Suppressor macrophage treated with lipopolysaccharide for 1 hour (primary cell): Measurements from ENCODE around the gene HES3.
"Not testable (repeated sequence)": the region's sequence is repeated elsewhere in the genome, so short reads cannot be mapped to it uniquely, and the experiment has no call there.

Experiments
- DNase-seq, 3 donors: peaks; one replicate each; pipeline ENCODE4 v3.0.0-alpha.2; 2020 to 2022

Gene HES3

DNA sequence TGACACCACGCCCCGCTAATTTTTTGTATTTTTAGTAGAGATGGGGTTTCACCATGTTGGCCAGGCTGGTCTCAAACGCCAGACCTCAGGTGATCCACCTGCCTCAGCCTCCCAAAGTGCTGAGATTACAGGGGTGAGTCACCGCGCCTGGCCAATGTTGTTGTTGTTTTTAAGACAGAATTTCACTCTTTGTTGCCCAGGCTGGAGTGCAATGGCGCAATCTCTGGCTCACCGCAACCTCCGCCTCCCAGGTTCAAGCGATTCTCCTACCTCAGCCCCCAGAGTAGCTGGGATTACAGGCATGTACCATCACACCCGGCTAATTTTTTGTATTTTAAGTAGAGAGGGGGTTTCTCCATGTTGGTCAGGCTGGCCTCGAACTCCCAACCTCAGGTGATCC is 24.3 kb upstream of the HES3 start:
- DNase-seq = not testable (repeated sequence)

DNA sequence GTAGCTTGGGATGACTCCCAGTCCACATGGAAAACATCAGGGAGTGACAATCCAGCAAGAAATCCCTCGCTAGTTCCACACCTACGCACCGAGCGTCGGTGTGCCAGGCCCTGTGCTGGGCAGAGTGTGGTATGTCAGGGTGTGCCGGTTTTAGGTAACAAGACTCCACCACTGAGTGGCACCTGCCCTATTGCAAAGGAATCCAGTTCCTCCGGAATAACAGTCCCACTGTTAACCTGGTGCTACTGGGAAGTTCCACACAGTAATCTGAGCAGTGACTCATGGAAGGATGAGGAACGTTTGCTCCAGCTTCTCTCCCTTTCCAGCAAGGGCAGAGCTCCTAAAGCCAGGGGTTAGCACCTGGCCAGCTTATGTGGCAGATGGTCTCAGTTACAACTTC is 23.7 kb upstream of the HES3 start:
- DNase-seq = no peak

DNA sequence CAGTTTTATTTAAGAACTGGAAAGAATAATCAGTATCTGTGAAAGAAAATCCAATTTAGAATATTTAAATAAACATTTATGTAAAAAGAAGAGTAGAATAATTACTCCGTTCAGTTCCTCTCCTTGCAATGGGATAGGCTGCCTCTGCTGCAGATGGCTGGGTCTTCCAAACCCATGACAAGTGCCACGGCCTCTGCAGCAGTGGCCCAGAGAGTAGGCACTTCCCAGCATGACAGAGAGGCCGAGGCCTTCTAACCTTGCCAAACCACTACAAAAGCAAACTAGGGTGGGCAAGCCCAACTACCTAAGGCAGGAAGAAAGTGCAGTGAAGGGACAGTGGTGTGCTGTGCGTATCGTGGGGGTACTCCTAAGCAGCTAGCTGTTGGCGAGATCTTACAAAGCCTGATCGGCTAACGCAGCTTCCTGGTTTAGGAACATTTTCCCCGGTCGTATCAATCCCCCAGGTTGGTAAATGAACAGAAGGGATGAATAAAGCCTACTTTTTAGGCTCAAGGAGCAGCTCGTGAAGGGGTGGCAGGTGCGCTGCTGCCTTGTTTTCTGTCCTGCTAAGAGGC is 22.7 kb upstream of the HES3 start:
- no peak for DNase-seq

DNA sequence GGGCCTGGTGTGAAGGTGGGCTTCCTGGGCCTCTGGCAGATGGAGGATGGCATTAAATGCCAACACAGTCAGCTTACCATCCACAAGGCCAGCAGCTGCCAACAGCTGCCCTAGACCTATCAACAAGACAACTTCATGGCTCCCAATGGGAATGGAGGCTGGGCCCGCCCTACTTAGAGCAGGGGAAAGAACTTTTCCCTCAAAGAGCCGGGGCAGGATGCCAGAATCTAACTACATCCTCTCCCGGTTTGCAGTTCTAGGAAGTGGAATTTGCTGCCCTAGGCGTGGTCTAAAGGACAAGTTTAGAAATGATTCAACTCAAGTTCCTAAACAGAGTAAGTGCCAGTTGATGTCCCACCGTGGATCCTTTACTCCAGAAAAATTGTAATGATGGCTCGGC is 21.3 kb upstream of the HES3 start:
- DNase-seq = no peak

DNA sequence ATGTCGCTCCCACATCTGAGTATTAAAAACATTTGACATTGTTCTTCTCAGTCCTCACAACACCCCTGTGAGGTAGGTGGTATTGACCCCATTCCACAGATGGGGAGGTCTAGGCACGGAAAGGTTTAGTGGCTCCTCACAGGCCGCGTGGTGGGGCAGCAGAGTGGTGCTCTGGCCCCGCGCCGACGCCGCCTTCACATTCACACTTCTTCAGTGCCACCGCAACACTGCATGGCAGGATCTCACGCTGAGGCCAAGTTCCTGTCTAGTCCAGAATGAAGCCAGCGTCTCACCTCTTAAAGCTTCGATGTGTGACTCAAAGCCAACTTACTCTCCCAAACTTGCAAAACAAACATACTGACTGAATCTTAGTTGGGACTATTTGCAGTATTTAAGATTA is 20.4 kb upstream of the HES3 start:
- DNase-seq = no peak

DNA sequence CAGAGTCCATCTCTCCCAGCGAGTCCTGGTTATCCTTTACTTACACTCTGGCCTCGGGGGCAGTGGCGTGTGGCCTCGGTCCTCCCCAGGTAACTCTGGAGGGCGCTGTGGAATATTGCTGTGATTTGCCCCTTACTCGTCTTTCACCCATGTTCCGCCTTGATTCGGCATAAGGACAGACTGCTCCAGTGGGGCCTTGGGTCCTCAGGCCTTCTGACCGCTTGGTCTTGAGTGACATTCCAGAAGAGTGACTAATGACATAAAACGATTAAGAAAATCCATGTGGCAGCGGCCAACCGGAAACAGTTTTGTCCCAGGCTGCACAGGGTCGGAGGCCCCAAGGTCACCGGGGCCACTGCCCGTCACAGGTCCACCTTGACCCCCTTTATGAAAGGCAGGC is 19.3 kb upstream of the HES3 start:
- DNase-seq = no peak

DNA sequence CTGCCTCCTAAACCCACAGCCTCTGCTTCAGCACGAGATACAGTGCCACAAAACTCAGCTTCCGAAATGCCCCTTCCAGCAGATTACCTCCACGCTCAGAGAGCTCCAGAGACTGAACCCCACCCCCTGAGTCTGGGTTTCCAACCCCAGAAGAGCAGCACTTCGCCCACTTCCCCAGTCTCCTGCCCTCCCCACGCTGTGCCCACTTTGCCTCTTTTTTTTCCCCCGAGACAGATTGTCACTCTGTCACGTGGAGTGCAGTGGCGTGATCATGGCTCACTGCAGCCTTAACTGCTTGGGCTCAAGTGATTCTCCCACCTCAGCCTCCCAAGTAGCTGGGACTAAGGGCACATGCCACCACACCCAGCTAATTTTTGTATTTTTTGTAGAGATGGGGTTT is 18.3 kb upstream of the HES3 start:
- DNase-seq = no peak

DNA sequence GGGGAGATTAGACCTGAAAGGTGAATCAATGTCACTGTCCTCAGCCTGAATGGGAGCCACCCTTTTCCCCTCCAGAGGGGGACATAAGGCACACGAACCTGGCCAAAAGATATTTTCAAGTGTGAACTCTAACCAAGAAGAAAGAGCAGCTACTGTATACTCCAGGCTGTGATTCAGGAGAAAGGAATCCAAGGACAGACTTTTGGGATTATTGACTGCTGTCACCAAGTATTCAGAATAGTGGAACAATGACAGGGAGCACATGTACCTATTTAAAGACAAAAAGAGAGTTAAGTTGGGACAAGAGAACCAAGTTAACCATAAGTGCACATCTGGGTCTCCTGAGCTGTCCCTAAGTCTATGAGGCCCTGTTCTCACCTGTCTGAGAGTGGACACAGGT is 10.6 kb upstream of the HES3 start:
- no peak for DNase-seq

DNA sequence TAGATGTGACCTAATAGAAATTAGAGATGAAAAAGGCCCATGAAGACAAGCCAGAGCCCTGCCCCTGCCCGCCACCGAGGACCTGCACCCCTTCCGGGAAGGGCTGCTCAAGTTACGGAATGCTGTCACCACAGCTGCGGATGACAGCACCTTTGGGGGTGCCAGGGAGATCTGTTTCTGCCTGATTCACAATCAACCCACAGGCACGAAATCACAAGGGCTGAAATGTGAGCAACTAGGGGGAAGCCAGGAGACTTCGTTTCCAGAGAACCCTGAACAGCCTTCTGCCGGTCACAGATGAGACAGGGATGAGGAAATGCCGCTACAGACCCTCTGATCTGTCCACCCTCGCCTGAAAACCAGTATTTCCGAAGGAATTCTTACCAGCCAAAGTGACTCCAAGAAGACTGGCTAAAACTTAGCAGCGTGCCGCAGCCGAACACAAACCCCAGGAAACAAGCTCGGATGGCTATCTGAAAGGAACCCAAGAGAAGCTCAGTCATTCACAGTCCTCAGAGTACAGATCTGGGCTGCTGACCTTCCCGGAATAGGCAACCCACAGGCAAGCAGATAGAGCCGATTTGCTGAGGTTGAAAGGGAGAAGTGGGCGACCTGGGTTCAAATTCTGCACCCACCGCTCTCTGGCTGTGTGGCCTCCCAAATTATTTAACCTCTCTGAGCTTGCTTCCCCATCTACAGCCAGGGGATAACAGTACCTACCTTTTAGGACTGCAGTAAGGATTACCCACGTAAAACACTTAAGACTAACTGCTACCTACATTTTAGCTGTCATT is 9.3 kb upstream of the HES3 start:
- no peak for DNase-seq

DNA sequence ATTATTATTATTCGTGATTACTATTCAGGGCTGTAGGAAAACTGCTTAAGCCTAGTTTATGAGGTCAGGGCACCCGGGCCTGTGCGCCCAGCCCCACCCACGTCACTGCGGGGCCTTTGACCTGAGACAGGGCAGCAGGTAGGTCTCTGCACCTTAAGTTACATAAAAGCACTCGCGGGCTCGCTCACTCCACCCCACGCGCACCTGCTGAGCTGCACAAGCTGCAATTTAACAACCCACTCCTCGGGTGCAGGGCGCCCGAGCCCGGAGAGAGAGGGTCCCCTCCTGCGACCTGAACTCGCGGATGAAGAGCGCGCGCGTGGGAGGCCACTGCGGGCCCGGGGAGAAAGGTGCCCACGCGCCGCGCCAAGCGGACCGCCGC is 8.7 kb upstream of the HES3 start:
- DNase-seq = no peak

DNA sequence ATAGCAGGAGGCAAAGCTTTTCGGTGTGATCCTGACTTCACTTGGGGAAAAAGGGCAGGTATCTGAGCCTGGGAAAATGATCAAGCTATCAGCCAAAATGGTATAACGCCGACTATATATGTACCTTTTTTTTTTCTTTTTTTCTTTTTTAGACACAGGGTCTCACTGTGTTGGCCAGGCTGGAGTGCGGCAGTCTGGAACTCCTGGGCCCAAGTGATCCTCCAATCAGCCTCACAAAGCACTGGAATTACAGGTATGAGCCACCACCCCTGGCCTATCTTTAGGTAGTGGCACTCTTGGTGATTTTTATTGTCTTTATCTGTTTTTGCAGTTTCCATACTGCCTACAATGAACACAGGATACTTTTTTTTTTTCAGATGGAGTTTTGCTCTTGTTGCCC is 6.9 kb upstream of the HES3 start:
- DNase-seq = no peak

DNA sequence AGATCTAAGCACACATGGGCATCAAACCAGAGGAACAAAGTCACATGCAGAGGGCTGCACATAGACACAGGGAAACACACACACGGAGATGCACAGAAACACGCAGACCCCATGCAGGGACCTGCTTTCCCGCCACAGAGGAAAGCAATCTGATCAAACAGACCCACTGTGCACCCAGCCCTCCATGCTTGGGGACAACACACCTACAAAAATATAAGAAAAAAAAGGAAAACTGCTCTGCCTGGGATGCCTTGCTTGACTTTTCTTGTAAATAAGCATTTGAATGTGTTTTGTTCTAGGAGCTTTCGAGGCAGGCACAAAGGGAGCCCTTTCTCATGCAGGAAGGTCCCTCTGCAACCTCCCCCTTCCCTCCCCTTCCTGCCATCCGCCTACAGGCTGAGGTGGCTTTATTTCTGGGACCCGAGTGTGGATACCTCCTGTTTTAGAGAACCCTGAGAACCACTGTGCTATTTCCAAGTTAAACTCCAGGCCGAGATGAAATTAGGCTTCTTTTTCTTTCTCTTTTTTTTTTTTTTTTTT is 4.7 kb upstream of the HES3 start:
- DNase-seq = peak in 1 of 3 donors; percentile 32

DNA sequence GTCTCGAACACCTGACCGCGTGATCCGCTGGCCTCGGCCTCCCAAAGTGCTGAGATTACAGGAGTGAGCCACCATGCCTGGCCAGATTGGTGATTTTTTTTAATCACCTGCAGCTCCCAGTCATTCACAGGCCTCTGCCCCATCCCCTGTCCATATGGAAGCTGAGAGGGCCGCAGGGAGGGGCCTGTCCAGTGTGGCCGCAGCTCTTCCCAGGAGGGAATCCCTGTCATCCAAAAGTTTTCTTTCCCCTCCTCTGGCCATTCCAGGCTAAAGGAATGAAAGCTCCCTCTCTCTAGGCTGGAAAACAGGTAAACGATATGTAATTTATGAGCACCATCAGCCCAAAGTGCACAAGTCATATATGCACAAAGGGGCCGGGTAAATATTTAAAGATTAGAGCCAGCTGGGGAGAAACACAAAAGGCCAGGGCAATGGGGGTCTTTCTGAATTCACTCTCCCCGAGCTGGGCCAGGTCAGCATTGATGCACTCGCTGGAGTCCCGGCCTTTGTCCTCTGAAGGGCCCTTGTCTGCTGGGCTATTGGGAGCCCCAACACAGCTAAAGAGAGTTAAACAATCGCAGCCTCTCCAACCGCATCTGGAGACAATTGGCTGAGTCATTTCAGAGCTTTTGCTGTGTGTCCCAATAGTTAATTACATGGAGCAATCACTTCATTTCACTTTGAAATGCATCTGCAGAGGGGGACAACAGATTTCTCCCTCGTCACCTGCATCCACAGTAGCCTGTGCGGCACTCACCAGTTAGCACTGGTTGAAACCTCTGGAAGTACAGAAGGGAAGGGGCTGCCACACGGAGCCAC is 3.8 kb upstream of the HES3 start:
- DNase-seq = peak in 1 of 3 donors; percentile 20

DNA sequence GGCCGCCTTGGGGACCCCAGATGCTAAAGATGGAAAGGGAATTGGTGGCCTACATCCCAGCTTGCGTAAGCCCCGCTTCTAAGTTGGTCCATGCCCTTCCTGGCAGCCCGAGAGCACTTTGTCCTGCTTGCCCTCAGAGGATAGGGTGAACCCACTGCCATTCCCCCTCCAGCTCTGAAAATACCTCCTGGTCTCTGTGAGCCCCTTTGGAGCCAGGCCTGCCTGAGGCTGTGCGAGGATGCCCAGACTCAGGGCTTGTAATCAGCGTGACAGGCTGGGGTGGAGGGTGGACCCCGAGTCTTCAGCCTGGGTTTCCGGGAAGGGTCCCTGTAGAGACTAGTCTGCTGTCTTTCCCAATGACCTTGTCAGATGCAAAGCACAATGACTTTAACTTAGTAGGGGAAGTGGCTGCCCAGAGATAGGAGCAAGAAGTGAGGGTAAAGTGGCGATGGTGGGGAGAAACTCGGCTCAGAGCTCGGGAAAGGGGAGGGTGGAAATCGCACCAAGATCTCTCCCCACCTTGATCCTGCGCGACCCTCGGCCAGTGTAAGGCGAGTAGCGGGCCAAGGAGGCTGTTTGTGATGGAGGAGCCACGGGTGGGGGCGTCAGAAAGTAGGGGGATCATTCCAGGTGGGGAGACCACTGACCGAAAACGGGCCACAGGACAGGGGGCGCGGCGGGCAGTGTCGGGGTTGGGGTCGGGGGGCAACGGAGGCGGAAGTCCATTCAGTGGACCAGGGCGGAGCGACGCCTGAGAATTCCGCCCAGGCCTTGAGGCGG is 2.7 kb upstream of the HES3 start:
- no peak for DNase-seq

DNA sequence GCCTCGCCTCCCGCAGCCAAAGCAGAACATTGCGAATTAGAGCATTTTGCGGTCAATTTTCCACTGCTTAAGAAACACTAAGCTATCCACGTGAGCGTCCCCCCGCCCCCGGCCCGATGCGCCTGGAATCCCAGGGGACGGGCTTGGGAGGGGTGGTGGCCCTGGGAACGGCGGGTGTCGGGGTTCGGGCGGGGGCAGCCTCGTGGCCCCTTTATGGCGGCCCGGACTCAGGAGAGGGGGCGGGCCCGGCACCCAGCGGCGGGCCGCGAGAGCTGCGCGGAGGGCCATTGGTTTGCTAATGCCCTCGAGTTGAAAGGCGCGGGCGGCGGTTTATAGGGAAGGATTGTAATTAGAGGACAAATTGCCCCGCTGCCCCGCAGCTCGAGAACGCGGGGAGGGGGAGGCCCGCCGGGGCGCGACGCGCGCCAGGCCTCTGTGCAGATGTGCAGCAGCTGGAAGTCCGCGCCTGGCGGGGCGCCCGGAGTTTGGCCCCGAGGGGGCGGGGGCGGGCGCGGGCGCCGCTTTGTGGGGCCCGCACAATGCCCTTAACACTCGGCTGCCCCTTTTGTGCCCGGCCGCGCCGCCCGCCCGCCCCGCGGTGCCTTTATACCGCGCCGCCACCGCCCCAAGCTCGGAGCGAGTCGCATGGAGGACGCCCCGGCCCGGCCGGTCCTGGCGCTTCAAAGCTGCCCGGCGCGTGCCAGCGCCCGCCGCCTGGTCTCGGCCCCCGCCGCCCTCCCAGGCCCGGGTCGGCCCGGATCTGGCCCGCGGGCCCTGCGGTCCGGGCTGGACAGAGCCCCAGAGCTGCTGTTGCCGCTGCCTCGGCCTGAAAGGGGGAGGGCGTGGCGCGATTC is 1.9 kb upstream of the HES3 start:
- peak in 2 of 3 donors; percentile 21 to 52 for DNase-seq

DNA sequence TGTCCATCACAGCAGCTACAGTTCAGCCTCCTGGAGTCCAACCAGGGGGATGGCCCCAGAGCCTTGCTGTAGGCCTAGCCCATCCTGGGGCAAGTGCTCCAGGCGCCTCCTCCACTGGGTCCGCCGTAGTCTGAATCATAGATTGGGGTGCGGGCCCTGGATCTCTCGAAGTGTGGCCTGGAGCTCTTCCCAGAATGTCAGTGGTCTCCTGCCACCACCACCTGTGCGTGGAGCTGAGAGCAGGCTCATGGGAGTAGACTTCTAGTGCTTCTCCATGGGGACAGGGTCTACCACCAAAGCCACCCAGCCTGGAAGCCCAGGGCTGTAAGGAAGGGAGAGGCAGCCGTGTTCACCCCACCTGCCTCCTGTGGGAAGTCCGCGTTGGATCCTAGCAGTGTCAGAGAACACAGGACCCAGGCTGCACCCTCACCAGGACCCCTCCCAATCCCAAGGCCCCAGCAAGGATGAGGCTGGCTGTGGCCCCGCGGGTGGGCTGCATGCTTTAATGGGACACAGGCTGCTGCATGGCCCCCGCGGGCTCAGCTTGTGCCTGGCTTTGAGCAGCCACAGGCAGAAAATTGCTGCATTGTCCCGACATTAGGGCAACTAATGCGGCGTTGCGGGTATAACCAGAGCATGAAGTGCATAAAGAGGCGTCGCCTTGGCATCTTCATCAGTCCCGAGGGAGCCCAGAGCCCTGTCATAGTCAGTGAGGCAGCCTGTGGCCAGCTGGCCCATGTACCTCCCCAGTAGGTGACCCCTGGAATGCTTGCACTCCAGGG is 735 bp upstream of the HES3 start:
- DNase-seq = no peak

DNA sequence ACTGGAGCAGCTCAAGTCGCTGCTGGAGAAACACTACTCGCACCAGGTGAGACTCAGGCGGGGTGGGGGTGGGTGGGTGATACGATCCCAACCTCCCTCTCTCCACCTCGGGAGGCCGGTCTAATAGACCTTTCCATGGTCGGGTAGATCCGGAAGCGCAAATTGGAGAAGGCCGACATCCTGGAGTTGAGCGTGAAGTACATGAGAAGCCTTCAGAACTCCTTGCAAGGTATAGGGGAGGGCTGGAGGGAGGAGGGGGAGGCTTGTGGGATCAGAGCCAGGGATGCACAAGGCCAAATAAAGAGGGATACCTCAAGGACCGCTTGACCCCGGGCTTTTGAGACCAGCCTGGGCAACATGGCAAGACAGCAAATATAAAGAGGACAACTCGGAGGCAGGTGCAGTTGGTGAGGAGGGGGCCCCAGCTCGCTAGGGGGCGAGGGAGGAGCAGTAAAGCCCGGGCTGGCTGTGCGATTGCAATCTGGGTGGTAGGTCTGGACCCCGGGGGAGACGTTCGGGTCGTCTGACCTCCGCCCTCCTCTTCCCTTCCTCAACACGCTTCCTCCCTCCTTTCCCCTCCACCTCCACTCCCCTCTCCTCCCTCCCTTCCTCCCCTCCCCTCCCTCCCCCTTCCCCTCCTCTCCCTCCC is 546 bp downstream of the HES3 start:
- DNase-seq = no peak

DNA sequence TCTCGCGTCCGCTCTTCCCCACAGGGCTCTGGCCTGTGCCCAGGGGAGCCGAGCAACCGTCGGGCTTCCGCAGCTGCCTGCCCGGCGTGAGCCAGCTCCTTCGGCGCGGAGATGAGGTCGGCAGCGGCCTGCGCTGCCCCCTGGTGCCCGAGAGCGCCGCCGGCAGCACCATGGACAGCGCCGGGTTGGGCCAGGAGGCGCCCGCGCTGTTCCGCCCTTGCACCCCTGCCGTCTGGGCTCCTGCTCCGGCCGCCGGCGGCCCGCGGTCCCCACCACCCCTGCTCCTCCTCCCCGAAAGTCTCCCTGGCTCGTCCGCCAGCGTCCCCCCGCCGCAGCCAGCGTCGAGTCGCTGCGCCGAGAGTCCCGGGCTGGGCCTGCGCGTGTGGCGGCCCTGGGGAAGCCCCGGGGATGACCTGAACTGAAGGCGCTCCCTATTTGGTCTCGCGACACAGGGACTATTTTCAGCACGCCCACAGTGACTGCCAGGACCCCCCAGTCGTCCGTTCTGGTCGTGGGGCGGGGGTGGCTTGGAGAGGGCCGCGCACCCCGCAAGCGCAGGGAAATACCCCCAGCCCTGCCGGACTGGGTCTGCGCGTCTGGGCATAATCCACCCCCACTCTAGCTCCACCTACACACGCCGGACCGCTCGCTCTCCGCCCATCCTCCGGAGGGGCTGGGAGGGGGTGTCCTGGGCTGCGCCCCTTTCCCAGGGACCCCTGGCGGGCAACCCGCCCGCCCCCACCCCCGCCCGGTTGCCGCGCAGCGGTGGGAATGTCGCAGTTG is 1.3 kb downstream of the HES3 start:
- peak; percentile 84 to 96 (median 94) for DNase-seq

DNA sequence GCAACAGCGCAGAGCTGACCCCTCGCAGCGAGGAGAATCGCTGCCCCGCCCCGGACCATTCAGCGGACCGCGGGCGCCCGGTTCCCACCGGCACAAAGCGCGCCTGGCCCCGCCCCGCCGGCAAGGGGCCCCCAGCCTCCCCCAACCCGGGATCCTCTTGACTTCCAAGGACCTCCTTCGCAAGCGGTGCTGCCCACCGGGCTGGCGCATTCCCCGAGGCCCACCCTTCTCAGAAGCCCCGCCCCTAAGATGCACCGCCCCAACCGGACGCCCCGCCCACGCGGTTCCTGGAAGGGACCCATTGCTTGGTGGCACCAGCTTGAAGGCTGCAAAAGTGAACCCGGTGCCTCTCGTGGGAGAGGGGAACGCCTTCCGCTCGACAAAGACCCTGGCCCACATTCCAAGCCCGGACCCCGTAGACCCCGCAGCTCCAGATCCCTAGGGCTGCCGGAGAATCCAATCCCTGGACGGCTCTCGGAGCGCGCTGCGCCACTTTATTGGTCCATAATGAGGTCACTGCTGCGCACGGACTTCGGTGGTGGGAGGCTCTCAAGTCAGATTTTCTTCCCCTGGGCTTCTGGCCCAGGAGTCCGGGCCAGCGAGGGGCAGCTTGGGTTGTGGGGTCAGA is 2.0 kb downstream of the HES3 start:
- peak; percentile 38 to 59 (median 43) for DNase-seq
